ENCODE measurements around the gene POC5. TPM values are rescaled to one million over a fixed set of nuclear protein-coding genes. Genes with fewer than 3 reads are reported as not detected.

The POC5 gene
- total and polyA plus RNA-seq, 4 experiments from 2014 or later, result 14.1 to 20.0 (median 14.9) TPM

DNA sequence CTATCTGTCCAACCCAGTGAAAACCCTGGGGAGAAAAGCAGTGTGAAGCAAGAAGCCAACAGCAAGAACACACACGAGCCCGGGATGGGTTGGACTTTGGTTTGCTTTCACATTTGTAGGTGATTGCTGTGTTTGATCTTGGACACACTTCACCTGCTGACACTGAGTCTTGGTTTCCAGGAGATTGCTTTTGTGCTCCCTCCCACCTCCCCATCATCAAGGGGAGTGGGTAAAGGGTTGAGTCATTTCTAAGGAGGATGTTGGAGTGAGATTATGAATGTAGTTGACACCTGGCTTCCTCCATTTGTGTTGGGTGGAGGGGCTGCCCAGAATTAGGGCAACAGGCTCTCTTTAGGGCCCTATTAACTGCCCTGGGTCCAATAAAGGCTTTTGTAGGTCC is 68.5 kb downstream of the POC5 start:
- Mint-ChIP-seq H3K9me3 (peaks cover 0 to 6% (median 3%) of the 10 kb centered on the region in 8 donors), H3K27me3 (peaks cover 0 to 2% of the 10 kb centered on the region in 2 donors), H3K4me3 (no peak overlapping the region), H3K27ac (peak overlapping the region in 1 of 7 donors; percentile 17), H3K4me1 (peaks cover 0 to 7% (median 3%) of the 10 kb centered on the region in 4 donors), H3K36me3 (no peaks in the 10 kb centered on the region)
- POLR2A ChIA-PET (ENCODE audit: partially characterized antibody), result no interaction called here
- CTCF ChIA-PET (ENCODE audit: partially characterized antibody), result no interaction called here
- H3K4me1 ChIP-seq (ENCODE audit: insufficient read depth, low read length), result no peaks in the 10 kb centered on the region
- no peak overlapping the region for H3K27ac ChIP-seq (ENCODE audit: low read depth, low read length)
- DNase-seq, result no peak
- intact Hi-C loops (cut with micrococcal nuclease), result no loop called here
- H3K36me3 ChIP-seq (ENCODE audit: insufficient read depth, low read length), result no peaks in the 10 kb centered on the region
- no peaks in the 10 kb centered on the region for H3K9me3 ChIP-seq (ENCODE audit: control insufficient read depth in 1 of 2, low read length in 2 of 2)
- H3K27me3 ChIP-seq (ENCODE audit: insufficient read depth, low read length), result no peaks in the 10 kb centered on the region
- no peak overlapping the region for H3K4me3 ChIP-seq (ENCODE audit: low read length in 2 of 2)

DNA sequence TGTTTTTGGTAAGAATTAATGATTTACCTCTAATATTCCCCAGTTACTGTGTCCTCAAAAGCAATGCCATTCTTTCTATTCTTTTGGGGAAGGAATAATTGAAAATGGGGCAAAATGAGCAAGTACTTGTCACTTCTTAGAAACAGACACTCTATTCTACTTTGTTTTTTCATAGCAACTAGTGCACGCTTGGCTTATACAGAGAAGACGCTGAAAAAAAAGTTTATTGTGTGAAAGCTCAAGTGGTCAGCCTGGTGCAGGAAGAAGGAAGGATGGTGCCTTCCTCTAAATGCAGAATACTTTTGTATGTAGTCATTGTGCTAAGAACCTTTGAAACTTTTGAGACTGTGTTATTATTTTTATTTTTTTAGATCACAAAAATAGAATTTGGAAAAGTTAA is 76.4 kb downstream of the POC5 start:
- intact Hi-C loops (cut with micrococcal nuclease), result no loop called here
- H3K27me3 ChIP-seq (ENCODE audit: insufficient read depth, low read length), result no peaks in the 10 kb centered on the region
- H3K36me3 Mint-ChIP-seq, result peaks cover 0 to 1% of the 10 kb centered on the region in 2 donors
- POLR2A ChIA-PET (ENCODE audit: partially characterized antibody), result no interaction called here
- no peak overlapping the region for H3K27ac ChIP-seq (ENCODE audit: low read depth, low read length)
- no peaks in the 10 kb centered on the region for H3K4me1 Mint-ChIP-seq
- H3K4me3 ChIP-seq (ENCODE audit: low read length in 2 of 2), result no peak overlapping the region
- CTCF ChIA-PET (ENCODE audit: partially characterized antibody), result no interaction called here
- no peak overlapping the region for H3K27ac Mint-ChIP-seq
- H3K4me1 ChIP-seq (ENCODE audit: insufficient read depth, low read length), result no peaks in the 10 kb centered on the region
- no peak overlapping the region for H3K4me3 Mint-ChIP-seq
- H3K27me3 Mint-ChIP-seq, result no peaks in the 10 kb centered on the region
- H3K9me3 Mint-ChIP-seq, result peaks cover 0 to 10% (median 2%) of the 10 kb centered on the region in 8 donors
- H3K9me3 ChIP-seq (ENCODE audit: control insufficient read depth in 1 of 2, low read length in 2 of 2), result no peaks in the 10 kb centered on the region
- DNase-seq, result no peak
- H3K36me3 ChIP-seq (ENCODE audit: insufficient read depth, low read length), result no peaks in the 10 kb centered on the region

DNA sequence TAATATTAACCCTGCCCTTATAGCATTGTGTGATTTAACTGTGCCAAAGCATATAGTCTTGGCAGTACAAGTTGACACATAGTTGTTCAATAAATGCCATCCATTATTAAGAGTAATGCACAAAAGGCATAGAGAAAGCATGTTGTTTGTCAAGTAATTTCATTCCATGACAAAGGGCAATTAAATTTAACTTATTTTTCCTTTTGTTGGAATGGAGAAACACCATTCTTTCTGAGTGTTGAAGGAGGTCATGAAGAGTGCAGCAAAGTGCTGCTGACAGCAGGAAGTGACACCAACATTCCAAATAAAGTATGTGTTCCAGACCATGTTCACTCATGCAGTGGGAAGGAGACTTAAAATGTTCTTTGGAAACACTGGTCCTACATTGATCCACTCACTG is 76.8 kb downstream of the POC5 start:
- Histone ChIP-seq H3K4me3 (ENCODE audit: low read length in 2 of 2) (no peak overlapping the region), H3K9me3 (ENCODE audit: control insufficient read depth in 1 of 2, low read length in 2 of 2) (no peaks in the 10 kb centered on the region), H3K27me3 (ENCODE audit: insufficient read depth, low read length) (no peaks in the 10 kb centered on the region), H3K36me3 (ENCODE audit: insufficient read depth, low read length) (no peaks in the 10 kb centered on the region), H3K27ac (ENCODE audit: low read depth, low read length) (no peak overlapping the region), H3K4me1 (ENCODE audit: insufficient read depth, low read length) (no peaks in the 10 kb centered on the region)
- peaks cover 0 to 10% (median 2%) of the 10 kb centered on the region in 8 donors for H3K9me3 Mint-ChIP-seq
- no peak overlapping the region for H3K27ac Mint-ChIP-seq
- peaks cover 0 to 1% of the 10 kb centered on the region in 2 donors for H3K36me3 Mint-ChIP-seq
- CTCF ChIA-PET (ENCODE audit: partially characterized antibody), result no interaction called here
- no peaks in the 10 kb centered on the region for H3K27me3 Mint-ChIP-seq
- POLR2A ChIA-PET (ENCODE audit: partially characterized antibody), result no interaction called here
- no peak overlapping the region for H3K4me3 Mint-ChIP-seq
- no peak for DNase-seq
- intact Hi-C loops (cut with micrococcal nuclease), result no loop called here
- H3K4me1 Mint-ChIP-seq, result no peaks in the 10 kb centered on the region

DNA sequence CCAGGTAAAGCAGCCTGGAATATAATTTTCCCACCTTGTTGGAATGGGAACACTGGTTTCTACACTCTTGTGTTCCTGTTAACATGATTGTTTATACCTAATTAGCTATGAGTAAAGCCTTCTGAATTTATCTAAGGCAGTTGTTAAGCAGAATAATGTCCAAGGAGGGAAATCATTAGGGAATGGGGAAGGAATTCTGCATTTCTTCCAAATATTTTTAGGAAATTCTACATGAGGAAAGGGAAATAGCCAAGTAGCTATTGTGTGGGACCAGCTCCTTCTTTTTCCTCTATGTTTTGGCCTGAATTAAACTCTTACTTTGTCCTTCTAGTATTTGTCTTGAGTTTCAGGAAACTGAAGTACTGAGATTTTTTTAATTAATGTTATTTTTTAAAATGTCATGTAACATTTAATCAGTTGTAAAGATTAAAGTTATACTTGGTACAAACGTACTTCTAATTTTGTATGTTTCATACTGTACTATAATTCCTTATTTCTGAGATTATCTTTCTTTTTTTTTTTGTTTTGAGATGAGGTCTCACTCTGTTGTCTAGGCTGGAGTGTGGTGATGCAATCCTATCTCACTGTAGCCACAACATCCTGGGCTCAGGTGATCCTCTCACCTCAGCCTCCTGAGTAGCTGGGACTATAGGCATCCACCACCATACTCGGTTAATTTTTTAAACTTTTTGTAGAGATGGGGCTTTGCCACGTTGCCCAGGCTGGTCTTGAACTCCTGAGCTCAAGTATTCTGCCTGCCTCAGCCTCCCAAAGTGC is 77.5 kb downstream of the POC5 start:
- ChIA-PET POLR2A (ENCODE audit: partially characterized antibody) (no interaction called here), CTCF (ENCODE audit: partially characterized antibody) (no interaction called here)
- Mint-ChIP-seq H3K27me3 (no peaks in the 10 kb centered on the region), H3K4me3 (no peak overlapping the region), H3K36me3 (peaks cover 0 to 1% of the 10 kb centered on the region in 2 donors), H3K27ac (no peak overlapping the region), H3K9me3 (peaks cover 0 to 10% (median 2%) of the 10 kb centered on the region in 8 donors), H3K4me1 (no peaks in the 10 kb centered on the region)
- H3K4me1 ChIP-seq (ENCODE audit: insufficient read depth, low read length), result no peaks in the 10 kb centered on the region
- H3K27me3 ChIP-seq (ENCODE audit: insufficient read depth, low read length), result no peaks in the 10 kb centered on the region
- H3K9me3 ChIP-seq (ENCODE audit: control insufficient read depth in 1 of 2, low read length in 2 of 2), result no peaks in the 10 kb centered on the region
- no peak overlapping the region for H3K27ac ChIP-seq (ENCODE audit: low read depth, low read length)
- no peak overlapping the region for H3K4me3 ChIP-seq (ENCODE audit: low read length in 2 of 2)
- no peak for DNase-seq
- no peaks in the 10 kb centered on the region for H3K36me3 ChIP-seq (ENCODE audit: insufficient read depth, low read length)
- intact Hi-C loops (cut with micrococcal nuclease), result no loop called here

DNA sequence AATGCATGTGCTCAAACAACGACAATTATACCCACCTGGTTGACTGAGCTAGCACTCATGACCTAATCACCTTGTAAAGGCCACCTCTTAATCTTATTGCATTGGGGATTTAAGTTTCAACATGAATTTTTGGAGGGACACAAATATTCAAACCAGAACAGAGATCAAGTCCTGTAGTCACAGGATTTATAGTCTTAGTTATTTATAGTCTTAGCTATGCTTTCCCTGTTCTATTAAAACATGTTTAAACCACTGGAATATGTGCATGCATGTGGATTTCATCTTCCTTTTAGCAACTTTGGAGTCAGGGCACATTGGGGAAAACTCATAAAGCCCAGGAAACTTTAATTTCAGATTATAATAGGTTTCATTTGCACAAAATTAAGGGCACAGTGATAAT is 79.3 kb downstream of the POC5 start:
- POLR2A ChIA-PET (ENCODE audit: partially characterized antibody), result no interaction called here
- H3K4me3 Mint-ChIP-seq, result no peak overlapping the region
- Histone ChIP-seq H3K4me3 (ENCODE audit: low read length in 2 of 2) (no peak overlapping the region), H3K27ac (ENCODE audit: low read depth, low read length) (no peak overlapping the region), H3K4me1 (ENCODE audit: insufficient read depth, low read length) (no peaks in the 10 kb centered on the region), H3K27me3 (ENCODE audit: insufficient read depth, low read length) (no peaks in the 10 kb centered on the region), H3K36me3 (ENCODE audit: insufficient read depth, low read length) (no peaks in the 10 kb centered on the region), H3K9me3 (ENCODE audit: control insufficient read depth in 1 of 2, low read length in 2 of 2) (no peaks in the 10 kb centered on the region)
- peaks cover 0 to 10% (median 2%) of the 10 kb centered on the region in 8 donors for H3K9me3 Mint-ChIP-seq
- CTCF ChIA-PET (ENCODE audit: partially characterized antibody), result no interaction called here
- no peaks in the 10 kb centered on the region for H3K4me1 Mint-ChIP-seq
- no peak overlapping the region for H3K27ac Mint-ChIP-seq
- intact Hi-C loops (cut with micrococcal nuclease), result no loop called here
- no peaks in the 10 kb centered on the region for H3K27me3 Mint-ChIP-seq
- peaks cover 0 to 1% of the 10 kb centered on the region in 2 donors for H3K36me3 Mint-ChIP-seq
- no peak for DNase-seq

DNA sequence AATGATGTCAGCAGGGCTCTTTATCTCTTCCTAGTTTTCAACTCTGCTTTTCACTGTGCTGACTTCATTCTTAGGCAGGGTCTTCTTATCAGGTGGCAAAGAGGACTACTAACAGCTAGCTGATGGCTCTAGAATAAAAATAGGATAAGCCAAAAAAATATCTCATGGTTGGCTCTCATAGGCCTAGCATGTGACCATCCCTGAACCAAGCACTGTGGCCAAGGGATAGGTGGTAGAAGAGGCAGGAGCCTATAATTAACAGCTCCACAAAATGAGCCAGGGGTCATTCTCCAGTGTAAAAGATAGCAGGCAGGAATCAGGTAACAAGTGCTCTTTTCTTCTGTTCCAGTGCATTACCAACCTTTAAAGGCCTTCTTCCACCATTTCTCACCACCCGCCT is 84.9 kb downstream of the POC5 start:
- no peak for DNase-seq
- no peak overlapping the region for H3K27ac Mint-ChIP-seq
- Histone ChIP-seq H3K4me3 (ENCODE audit: low read length in 2 of 2) (no peak overlapping the region), H3K36me3 (ENCODE audit: insufficient read depth, low read length) (no peaks in the 10 kb centered on the region), H3K27me3 (ENCODE audit: insufficient read depth, low read length) (no peaks in the 10 kb centered on the region), H3K4me1 (ENCODE audit: insufficient read depth, low read length) (no peaks in the 10 kb centered on the region), H3K27ac (ENCODE audit: low read depth, low read length) (no peak overlapping the region), H3K9me3 (ENCODE audit: control insufficient read depth in 1 of 2, low read length in 2 of 2) (no peaks in the 10 kb centered on the region)
- H3K36me3 Mint-ChIP-seq, result no peaks in the 10 kb centered on the region
- CTCF ChIA-PET (ENCODE audit: partially characterized antibody), result no interaction called here
- intact Hi-C loops (cut with micrococcal nuclease), result no loop called here
- no peaks in the 10 kb centered on the region for H3K4me1 Mint-ChIP-seq
- no peak overlapping the region for H3K4me3 Mint-ChIP-seq
- peaks cover 0 to 3% (median 0%) of the 10 kb centered on the region in 8 donors for H3K9me3 Mint-ChIP-seq
- POLR2A ChIA-PET (ENCODE audit: partially characterized antibody), result no interaction called here
- no peaks in the 10 kb centered on the region for H3K27me3 Mint-ChIP-seq

DNA sequence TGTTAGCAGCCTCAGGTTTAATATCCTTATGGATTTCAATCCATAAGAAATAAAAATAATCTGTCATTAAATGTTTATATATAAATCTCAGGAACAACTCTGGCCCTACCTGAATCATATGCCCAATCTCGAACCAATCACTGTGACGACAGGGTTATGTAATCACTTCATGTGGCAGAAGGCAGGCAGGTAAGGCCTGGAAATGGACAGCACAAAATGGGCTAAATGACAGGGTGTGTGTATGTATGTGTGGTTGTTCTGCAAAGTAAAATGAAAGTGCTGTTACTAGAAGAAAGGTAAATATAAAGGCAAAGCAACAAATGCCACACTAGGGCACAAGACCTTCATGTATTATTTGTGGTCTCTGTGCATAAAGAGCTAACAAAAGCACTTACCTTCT is 86.4 kb downstream of the POC5 start:
- Mint-ChIP-seq H3K9me3 (peaks cover 0 to 3% (median 0%) of the 10 kb centered on the region in 8 donors), H3K4me1 (no peaks in the 10 kb centered on the region), H3K27ac (no peak overlapping the region), H3K36me3 (no peaks in the 10 kb centered on the region), H3K4me3 (no peak overlapping the region), H3K27me3 (no peaks in the 10 kb centered on the region)
- ChIA-PET CTCF (ENCODE audit: partially characterized antibody) (no interaction called here), POLR2A (ENCODE audit: partially characterized antibody) (no interaction called here)
- Histone ChIP-seq H3K27ac (ENCODE audit: low read depth, low read length) (no peak overlapping the region), H3K9me3 (ENCODE audit: control insufficient read depth in 1 of 2, low read length in 2 of 2) (no peaks in the 10 kb centered on the region), H3K27me3 (ENCODE audit: insufficient read depth, low read length) (no peaks in the 10 kb centered on the region), H3K4me1 (ENCODE audit: insufficient read depth, low read length) (no peaks in the 10 kb centered on the region), H3K4me3 (ENCODE audit: low read length in 2 of 2) (no peak overlapping the region), H3K36me3 (ENCODE audit: insufficient read depth, low read length) (no peaks in the 10 kb centered on the region)
- intact Hi-C loops (cut with micrococcal nuclease), result no loop called here
- DNase-seq, result no peak

All from CD4-positive, alpha-beta memory T cell (primary cell).